GM19467 (cell line): Measurements from ENCODE around the gene SMARCC2.

Experiments used
- ATAC-seq: cut with Tn5 transposase; IDR thresholded peaks from one replicate; pipeline ENCODE4 v1.9.1; 2021; ENCODE audit warnings: mild to moderate bottlenecking, moderate library complexity; ENCODE audit not compliant: unreplicated experiment

SMARCC2 gene

DNA sequence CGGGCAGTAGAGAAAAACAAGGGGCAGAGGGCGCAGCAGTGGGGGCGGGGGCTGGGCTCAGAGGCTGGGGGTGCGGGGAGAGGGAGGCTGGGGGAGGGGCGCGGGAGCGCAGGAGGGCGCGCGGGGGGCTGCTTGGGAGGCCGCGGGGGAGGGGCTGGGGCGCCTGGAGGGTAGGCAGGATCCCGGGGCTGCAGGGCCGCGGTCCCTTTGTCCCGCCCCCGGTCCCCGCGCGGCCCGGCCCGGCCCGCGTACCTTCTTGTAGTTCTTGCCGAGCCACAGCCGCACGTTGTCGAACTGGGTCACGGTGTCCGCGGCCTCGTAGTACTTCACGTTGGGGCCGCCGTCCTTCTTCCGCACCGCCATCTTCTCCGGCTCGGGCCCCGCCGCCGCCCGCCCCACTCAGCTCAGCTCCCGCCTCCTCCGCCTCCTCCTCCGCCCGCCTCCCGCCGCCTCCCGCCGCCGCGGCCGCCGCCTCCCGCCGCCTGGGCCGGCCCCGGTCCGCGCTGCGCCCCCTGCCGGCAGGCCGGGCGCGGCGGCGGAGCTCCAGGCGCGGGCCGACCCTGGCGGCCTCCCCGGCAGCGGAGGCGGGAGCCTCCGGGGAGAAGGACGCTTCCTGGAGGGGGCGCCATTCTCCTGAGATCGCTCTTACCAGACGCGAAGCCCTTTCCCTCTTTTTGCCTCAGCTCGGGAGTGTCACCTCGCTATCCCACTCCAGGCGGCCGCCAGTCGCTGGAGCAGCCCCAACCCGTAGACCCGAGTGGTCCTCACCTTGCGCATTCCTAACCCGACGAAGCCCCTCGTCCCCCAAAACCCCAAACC, at the start of gene SMARCC2:
TSS of gene SMARCC2 (minus strand) at position 385 of the 819 bp plus-strand sequence. CDS start at position 363, 22 bp downstream.
- ATAC-seq = peak; percentile 69

DNA sequence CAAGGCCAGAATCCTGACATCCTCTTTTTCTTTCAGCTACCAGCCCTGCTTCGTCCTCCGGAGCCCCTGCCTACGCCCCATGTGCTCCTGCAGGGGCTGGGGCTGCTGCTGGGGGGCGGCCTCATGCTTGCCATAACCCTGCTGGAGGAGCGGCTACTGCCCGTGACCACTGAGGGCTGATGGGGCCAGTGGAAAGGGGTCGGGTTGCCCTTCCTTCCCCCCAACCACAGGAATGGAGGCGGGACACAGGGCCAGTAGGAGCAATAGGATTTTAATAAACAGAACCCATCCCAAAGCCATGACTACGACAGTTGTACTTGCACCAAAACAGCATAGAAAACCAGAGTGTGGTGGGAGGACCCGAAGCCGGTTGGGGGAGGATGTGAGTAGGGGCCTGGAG, 48.3 kb upstream of the SMARCC2 start:
- ATAC-seq = no peak

DNA sequence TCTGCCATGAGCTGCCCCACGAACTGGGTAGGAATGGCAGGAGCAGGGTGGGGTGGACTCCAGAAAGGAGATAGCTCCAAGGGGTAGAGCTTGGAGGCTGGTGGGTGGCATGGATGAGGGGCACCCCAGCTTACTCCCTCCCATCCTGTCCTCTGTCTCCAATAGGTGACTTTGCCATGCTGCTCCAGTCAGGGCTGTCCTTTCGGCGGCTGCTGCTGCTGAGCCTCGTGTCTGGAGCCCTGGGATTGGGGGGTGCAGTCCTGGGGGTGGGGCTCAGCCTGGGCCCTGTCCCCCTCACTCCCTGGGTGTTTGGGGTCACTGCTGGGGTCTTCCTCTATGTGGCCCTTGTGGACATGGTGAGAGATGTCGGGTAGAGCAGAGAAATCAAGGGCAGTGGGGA, 47.7 kb upstream of the SMARCC2 start:
- no peak for ATAC-seq

DNA sequence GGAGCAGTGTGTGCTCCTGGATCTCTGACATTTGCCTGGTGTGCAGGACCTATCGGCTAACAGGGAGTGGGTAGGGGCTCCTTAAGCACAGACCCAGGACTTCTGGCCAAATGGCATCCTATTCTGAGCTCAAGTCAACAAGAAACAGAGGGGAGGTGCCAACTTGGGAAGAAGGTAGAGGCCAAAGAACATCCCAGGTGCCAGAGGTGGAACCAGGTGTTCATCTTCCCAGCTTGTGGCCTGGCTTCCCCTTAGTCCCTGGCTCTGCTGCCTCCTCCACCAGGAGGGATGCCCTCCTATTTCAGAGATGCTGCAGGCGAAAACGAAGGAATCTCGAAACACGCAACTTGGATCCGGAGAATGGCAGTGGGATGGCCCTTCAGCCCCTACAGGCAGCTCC, 46.8 kb upstream of the SMARCC2 start:
- no peak for ATAC-seq

DNA sequence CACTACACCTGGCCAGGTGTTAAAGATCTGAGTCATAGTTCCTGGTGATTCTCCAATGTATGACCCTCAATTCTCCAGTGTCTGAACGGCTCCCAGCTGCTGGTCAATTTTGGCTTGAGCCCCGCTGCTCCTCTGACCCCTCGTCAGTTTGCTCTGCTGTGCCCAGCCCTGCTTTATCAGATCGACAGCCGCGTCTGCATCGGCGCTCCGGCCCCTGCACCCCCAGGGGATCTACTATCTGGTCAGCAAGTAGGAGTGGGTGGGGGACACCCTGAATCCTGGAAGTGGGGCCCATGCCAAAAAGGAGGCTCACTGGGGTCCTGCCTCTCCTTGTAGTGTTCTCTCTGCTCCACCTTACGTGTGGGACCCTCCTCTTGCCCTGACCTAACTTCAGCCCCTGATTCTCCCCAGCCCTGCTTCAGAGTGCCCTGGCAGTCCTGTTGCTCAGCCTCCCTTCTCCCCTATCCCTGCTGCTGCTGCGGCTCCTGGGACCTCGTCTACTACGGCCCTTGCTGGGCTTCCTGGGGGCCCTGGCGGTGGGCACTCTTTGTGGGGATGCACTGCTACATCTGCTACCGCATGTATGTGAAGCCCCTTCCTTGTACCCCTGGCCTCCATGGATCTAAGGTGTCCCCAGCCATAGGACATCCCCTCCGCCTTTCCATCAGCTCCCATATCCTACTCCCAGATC, 45.6 kb upstream of the SMARCC2 start:
- no peak for ATAC-seq

DNA sequence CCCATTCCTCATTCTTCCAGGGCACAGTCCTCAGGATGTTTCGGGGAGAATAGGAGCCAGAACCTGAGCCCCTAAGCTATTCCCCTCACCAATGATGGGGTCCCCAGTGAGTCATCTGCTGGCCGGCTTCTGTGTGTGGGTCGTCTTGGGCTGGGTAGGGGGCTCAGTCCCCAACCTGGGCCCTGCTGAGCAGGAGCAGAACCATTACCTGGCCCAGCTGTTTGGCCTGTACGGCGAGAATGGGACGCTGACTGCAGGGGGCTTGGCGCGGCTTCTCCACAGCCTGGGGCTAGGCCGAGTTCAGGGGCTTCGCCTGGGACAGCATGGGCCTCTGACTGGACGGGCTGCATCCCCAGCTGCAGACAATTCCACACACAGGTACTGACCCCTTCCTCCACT, 41.9 kb upstream of the SMARCC2 start:
- ATAC-seq = no peak

DNA sequence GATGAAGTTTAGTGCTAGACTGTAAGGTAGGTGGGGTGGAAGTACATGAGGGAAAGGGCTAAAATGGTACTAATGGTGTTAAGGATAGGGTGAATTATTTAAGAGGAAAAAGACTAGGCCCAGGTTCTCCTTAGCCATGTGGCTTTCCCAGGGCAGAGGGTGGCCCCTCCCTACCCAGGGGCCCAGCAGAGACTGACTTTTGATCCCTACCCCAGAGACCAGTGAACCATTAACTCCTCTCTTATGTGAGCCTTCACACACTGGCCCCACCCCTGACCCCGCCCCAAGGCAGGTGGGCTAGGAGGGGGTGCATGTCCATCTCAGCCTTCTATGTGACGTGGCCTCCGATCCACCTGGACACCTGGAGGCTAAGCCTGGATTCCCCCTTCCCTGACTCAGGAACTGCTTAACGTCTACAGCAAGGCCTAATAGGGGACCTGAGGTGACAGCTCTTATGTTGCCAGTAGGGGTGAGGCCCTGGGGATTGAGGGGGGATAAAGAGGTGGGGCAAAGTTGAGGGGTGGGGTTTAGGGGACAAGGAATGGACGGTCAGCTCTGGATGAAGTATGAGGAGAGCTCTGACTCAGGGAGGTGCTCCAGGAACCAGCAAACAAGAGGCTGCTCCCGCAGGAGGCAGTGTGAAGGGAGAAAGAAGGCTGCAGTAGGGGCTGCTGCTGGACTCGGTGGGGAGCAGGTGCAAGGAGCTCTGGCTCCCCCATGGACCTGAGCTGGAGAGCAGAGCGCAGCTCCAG, 41.3 kb upstream of the SMARCC2 start:
- ATAC-seq = no peak

DNA sequence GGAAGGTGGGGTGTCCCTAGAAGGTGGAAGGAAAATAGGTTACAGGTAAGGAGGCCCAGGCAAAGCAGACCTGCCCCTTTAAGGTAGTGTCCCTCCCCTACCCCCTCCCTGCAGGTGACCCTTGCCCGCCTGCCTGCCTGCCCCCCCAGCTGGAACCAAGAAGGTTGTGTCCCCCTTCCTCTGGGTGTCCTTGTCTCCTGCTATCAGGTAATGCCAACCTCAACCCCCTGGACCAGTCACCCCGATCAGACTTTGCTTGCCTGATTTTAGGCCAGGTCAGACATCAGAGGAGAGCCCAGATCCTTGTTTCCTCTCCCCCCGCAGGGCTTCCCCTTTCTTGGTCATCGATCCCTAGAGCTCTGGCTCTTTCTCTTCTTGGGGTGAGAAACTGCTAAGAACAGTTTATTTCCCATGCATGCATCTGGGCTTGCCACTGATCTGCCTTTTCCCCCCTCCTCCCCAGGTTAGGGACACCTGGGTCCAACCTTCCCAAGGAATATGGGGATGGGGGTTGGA, 40.7 kb upstream of the SMARCC2 start, which contains the start of gene SLC39A5:
TSS of gene SLC39A5 (plus strand) at position 136 of the 516 bp plus-strand sequence. CDS start 1,224 bp downstream, outside the sequence.
- no peak for ATAC-seq

DNA sequence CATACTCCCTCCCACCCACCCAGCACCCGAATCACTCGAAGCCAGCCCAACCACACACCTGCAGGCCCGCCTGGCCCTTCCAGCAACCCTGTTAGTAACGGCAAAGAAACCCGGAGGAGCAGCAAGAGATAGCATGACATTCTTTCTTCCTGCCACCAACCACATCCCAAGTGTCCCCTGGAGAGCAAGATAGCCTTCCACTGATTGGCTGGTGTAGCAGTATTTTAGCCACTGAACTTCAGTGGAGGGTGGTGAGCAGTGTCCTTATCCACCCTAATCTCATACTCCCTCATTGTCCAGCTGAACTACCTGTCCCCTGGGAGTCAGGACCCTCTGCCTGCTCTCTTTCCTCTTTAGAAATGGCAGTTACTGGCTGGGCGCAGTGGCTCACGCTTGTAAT, 39.8 kb upstream of the SMARCC2 start:
- no peak for ATAC-seq

DNA sequence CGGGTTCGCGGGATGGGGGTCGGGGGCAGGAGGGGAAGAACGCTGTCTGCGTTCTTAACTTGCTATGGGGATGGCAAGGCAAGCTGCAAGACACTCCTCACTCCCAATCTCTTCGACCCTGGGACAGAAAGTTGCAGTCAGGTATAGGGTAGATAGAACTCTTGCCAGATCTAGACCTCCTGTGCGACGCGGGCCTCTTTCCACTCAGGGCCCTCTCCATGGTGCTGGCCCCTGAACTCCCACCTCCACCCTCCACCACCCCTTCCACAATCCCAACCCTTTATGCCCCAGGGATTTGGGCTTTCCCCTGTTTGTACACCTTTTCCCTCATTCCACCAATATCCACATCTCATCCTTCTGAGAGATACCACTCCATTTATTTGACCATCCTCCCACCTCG, 35.7 kb upstream of the SMARCC2 start:
- ATAC-seq = no peak

DNA sequence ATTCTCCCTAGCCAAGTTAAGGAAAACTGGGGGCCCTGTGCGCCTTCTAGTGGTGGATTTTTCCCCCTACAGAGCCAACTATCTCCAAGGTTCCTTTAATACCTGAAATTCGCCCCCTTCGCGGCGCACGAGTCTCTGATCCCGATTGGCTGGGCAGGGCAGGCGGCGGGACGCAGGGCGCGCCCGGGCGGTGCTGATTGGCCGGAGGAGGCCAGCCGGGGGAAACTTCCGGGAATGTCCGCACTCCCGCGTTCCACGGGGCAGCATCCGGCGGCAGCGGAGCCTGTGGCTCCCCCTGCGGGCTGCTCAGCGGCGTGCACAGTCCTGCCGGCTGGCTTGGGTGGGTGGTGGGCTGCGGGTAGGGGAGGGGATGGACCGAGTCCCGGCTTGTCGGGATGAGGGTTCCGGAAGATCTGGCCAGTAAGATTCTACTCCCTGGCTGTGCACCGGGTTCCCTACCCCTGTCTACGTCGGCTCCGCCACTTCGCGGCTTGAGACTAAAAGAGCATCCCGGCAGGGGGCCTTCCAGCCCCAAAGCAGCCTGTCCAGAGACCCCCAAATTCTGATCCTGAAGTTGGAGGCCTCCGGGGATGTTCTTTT, 34.9 kb upstream of the SMARCC2 start, which contains the start of gene NABP2:
TSS of gene NABP2 (plus strand) at position 241 of the 600 bp plus-strand sequence. CDS start 515 bp downstream, outside the sequence.
- peak; percentile 68 for ATAC-seq

DNA sequence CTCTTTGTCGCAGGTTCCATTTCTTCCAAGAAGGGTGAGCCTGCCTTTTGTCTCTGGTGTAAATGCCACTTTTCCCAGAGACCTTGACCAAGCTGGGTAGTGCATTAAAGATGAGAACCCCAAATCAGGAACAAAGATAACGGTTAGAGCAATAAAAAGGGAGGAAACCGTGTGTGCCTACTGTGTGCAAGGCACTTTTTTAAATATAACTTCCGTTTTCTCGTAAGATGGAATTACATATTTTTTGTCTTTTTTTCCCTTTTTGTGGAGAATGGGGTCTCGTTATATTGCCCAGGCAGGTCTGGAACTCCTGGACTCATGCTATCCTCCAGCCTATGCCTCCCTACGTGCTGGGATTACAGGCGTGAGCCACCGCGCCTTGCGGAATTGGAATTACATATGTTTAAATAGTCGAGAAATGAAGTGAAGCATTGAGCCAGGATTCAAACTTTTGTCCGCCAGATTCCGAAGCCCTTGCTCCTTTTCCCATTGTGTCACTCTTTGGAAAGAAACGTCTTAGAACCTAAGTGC, 34.4 kb upstream of the SMARCC2 start:
- ATAC-seq = no peak

DNA sequence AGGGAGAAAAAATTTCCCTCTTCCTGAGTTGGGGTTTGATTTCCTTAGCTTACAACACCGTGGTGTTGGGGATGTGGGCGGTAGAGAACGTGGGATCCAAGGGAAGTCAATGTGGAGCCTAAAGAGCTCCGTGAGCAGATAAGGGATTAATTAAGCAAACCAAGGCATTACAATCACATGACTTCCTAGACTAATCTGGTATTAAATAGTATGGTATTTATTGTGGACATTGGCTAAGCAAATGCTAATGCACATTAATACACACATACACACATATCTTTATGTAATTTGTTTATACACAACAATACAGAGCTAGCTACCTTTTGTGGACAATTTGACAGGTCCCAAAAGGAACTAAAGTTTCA, 33.2 kb upstream of the SMARCC2 start:
- ATAC-seq = no peak

DNA sequence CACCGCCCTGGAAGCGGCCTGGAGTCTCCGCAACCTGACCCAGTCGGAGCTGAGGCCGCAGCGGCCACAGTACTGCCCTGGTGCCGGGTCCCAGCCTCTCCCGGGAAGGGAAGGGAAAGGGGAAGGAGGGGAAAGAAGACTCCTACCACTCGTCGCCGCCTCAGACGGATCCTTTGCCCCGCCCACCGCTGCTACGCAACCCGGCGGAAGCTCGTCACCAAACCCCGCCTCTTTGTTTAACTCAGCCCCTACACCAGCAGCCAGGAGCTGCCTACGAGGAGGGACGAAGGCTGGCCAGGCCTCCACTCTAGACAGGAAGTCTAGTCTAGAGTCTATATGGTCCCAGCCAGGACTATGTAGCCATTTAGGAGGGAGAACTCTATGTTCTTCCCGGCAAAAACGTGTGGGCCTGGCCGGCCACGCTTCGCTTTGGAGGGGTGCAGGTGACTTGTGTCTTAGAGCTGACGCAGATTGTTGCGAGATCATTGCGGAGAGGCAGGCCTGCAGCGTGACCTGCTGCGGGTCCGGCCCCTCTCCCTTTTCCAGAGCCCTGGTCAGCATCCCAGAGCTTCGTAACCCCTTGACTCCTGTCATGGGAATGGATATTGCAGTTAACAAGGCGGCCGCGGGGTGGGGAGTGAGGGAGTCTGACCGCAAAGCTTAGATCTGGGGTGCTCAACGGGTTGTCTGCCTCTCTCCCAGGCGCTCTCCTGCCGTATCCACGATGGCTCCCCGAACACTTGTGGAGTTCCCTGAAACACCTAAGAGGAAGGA, 32.7 kb upstream of the SMARCC2 start, which contains the start of gene RNF41:
TSS of gene RNF41 (minus strand) at position 166 of the 774 bp plus-strand sequence. CDS start 7,875 bp downstream, outside the sequence.
- ATAC-seq = peak; percentile 72

DNA sequence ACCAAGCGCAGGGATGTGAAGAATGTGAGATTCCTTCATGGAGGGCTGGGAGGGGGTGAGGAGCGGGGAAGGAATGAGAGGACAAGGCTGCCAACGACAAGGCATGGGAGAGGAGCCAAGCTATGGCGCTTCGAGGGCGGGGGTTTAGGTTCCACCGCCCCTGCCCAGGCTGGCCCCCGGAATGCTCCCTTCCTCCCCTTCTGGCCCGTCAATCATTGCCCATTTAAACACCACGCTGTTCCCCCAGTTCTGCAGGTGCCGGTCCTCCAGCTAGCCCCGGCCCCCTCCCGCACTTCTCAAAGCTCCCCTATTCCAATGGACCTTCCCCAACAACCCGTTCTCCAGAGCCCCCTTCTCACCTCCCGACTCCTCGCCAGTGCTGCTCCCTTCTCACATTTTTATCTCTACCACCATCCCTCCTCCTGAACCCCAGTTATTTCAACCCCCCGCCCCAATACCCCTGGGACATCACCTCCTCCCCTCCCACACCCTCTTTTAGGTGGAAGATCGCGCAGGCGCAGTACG, 32.0 kb upstream of the SMARCC2 start:
- peak; percentile 24 for ATAC-seq

DNA sequence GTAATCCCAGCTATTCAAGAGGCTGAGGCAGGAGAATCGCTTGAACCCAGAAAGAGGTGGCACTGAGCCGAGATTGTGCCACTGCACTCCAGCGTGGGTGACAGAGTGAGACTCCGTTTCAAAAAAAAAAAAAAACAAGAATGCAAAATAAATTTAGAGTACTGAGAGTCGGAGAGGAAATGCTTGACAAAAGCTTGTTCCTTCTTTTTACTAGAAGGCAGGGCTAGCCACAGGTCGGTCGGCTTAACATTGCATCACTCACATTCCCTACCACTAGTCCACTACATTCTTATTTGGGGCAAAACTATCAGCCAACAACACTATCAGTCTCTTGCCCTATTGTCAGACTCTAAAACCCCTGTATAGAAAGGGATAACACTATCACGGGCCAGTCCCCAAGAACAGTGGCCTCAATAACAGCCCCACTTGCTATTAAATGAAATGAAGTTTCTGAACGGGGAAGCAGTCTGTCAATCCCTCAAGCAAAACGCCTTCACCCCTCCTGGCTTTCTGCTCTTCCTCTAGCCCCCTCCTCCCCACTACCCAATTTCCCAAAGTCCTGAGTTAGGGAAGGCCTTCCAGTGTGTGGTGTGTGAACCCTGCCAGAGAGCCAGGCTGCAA, 31.4 kb upstream of the SMARCC2 start:
- ATAC-seq = no peak

DNA sequence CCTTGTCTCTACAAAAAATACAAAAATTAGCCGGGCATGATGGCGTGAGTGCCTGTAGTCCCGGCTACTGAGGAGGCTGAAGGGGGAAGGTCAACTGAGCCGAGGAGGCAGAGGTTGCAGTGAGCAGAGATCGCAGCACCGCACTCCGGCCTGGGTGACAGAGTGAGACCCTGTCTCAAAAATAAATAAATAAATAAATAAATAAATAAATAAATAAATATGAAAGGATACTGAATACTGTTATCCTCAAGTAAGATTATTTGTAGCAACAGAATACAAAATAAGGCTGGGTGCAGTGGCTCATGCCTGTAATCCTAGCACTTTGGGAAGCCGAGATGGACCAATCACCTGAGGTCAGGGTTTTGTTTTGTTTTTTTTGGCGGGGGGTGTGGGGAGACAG, 30.6 kb upstream of the SMARCC2 start:
- ATAC-seq = no peak

DNA sequence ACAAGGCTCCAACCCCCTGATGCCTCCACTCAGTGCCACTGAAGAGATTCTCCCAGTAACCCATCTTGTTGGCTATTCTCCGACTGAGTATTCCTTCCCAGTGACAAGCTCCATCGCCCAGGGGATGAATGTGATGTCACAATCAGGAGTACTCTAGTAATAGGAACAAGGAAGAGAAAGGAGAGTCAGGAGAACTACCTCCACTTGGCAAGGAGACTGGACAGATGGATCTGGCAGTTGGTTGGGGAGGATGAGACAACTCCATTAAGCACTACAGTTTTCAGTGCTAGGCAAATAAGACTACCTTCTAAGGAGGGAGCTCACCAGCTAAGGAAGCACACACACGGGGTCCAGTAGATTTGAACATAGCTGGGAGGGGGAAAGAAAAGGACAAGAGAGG, 27.2 kb upstream of the SMARCC2 start:
- ATAC-seq = no peak

DNA sequence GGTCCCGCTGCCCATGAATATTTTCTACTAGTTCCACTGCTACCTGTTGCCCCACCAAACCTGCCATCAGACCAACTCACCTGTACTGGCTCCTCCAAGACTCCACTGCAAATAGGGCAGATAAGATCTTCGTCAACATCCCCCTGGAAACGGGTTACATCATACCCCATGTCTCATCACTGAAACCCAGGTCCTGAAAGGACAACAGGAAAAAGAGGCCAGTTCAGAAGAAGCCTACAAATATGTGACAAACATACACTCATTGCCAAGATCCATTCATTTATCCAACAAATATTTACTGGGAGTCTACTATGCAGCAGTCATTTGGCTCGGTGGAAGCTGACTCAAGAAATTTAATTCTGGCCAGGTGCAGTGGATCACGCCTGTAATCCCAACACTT, 24.6 kb upstream of the SMARCC2 start:
- no peak for ATAC-seq
